SK-MEL-5 (cell line): Measurements from ENCODE around the gene PCLO. TPM values are rescaled to one million over a fixed set of nuclear protein-coding genes. Genes with fewer than 3 reads are reported as not detected.

Experiments
- DNase-seq: peaks from one replicate; pipeline ENCODE4 v3.0.0-alpha.2; 2016; ENCODE audit warnings: low read depth, low spot score
- in situ Hi-C: cut with HindIII; loops from 2 replicates; pipeline ENCODE4 v1.10.0; 2016; ENCODE audit warnings: low sequenced_read_pairs, high pct_unique_total_duplicates, low pct_unique_long_range_greater_than_20kb
- polyA plus RNA-seq, 2 experiments: library from polyadenylated mRNA; depleted of rRNA; stranded (reverse); fragments of >200 nt; gene quantifications; 2 replicates each; pipeline ENCODE4 v1.2.3, GENCODE V29; 2015
- total RNA-seq: library from RNA; depleted of rRNA; stranded (reverse); fragments of >200 nt; shearing (Covaris generic); gene quantifications from 2 replicates; pipeline ENCODE4 v1.2.3, GENCODE V29; 2014; rRNA removed

Gene PCLO
- total RNA-seq: 1,083 and 1,128 TPM in 2 replicates
- polyA plus RNA-seq (2015; cell fraction: cytosol; rRNA removed): 302 and 445 TPM in 2 replicates
- 151 and 179 TPM in 2 replicates for polyA plus RNA-seq (2015; cell fraction: nucleus; rRNA removed)

GRCh38 chr7:83162402-83163256 is at the start of gene PCLO:
TSS of gene PCLO (minus strand) at chr7:83162884. CDS start at chr7:83162592, 292 bp downstream.
- in situ Hi-C loops: no loop called here
- peak; percentile 97 for DNase-seq

- in situ Hi-C loops: no loop called here
- DNase-seq: no peak
Measured at GRCh38 chr7:83211685-83212084, 49.0 kb upstream of the PCLO start.

GRCh38 chr7:83210479-83210878 is 47.8 kb upstream of the PCLO start:
- DNase-seq: no peak
- in situ Hi-C loops: no loop called here

GRCh38 chr7:83204715-83205114 is 42.0 kb upstream of the PCLO start:
- no peak for DNase-seq
- in situ Hi-C loops: no loop called here

- in situ Hi-C loops: no loop called here
- no peak for DNase-seq
Measured at GRCh38 chr7:83201355-83201754, 38.7 kb upstream of the PCLO start.

GRCh38 chr7:83190659-83191389 is 28.1 kb upstream of the PCLO start:
- in situ Hi-C loops: no loop called here
- no peak for DNase-seq

GRCh38 chr7:83178796-83179195 is 16.1 kb upstream of the PCLO start:
- no peak for DNase-seq
- in situ Hi-C loops: no loop called here

GRCh38 chr7:83178066-83178465 is 15.4 kb upstream of the PCLO start:
- in situ Hi-C loops: no loop called here
- no peak for DNase-seq

- DNase-seq: no peak
- in situ Hi-C loops: no loop called here
Measured at GRCh38 chr7:83173664-83174063, 11.0 kb upstream of the PCLO start.

- in situ Hi-C loops: no loop called here
- DNase-seq: no peak
Measured at GRCh38 chr7:83166781-83167180, 4.1 kb upstream of the PCLO start.

- in situ Hi-C loops: no loop called here
- peak; percentile 37 for DNase-seq
Measured at GRCh38 chr7:83161899-83162401, 734 bp downstream of the PCLO start.

GRCh38 chr7:83161186-83161585 is 1.5 kb downstream of the PCLO start:
- DNase-seq: no peak
- in situ Hi-C loops: no loop called here

- DNase-seq: no peak
- in situ Hi-C loops: no loop called here
Measured at GRCh38 chr7:83159731-83160130, 3.0 kb downstream of the PCLO start.

GRCh38 chr7:83156006-83156405 is 6.7 kb downstream of the PCLO start:
- in situ Hi-C loops: no loop called here
- no peak for DNase-seq

GRCh38 chr7:83155407-83155806 is 7.3 kb downstream of the PCLO start:
- in situ Hi-C loops: no loop called here
- no peak for DNase-seq

- in situ Hi-C loops: no loop called here
- no peak for DNase-seq
Measured at GRCh38 chr7:83153419-83153818, 9.3 kb downstream of the PCLO start.

- in situ Hi-C loops: no loop called here
- no peak for DNase-seq
Measured at GRCh38 chr7:83150310-83150709, 12.4 kb downstream of the PCLO start.

- no peak for DNase-seq
- in situ Hi-C loops: no loop called here
Measured at GRCh38 chr7:83149466-83149865, 13.2 kb downstream of the PCLO start.
